ENCODE results near the gene FAM32A.

Gene FAM32A

GRCh38 chr19:16204005-16204294 is 18.7 kb downstream of the FAM32A start:
- in situ Hi-C loops (cut with MboI; ENCODE audit: low pct_unique_long_range_greater_than_20kb, low sequenced_read_pairs, unreplicated experiment): no loop called here
- no peak for TF ChIP-seq CTCF (IDR thresholded peaks at IDR 0.05; ENCODE audit: extremely low read depth, insufficient read depth, missing control alignments)
- DNase-seq (ENCODE audit: low spot score): no peak

DNA sequence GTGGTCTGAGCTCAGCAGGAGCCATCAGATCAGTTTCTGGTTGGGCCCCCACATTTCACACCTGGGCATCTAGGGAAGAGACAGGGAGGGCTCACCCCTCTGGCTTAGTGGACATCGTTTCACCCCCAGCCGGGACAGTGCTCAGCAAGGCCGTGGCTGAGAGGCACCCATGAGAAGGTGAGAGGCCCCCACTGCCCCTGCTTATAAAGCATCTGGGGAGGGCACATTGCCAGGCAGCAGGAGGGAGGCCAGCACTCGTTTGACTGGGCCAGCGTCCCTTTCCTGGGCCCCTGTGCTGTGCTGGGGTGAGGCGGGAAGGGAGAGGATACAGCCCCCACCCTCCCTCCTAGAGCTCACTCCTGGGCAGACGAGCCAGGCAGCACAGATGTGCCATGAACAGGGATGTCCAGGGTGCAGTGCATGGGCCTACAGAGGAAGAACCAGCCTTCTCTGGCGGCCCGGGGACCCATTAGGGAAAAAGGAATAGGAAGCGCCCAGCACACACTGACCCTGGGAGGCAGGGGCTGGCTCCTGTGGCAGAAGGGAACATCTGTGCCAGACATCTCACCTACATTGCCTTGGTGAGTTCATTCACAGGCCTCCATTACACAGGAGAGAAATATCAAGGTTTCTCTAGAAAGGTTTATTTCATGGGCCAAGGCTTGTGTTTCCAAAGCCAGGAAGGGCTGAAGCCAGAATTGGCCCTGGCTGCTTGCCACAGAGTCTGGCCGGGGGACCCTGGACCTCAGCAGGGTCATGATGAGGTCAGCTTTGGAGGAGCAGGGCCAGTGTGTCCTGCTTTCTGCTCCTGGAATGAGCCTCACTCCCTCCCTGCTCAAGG is 20.2 kb downstream of the FAM32A start:
- in situ Hi-C loops (cut with MboI; ENCODE audit: low pct_unique_long_range_greater_than_20kb, low sequenced_read_pairs, unreplicated experiment): no loop called here
- no peak for DNase-seq (ENCODE audit: low spot score)
- no peak for TF ChIP-seq CTCF (IDR thresholded peaks at IDR 0.05; ENCODE audit: extremely low read depth, insufficient read depth, missing control alignments)

DNA sequence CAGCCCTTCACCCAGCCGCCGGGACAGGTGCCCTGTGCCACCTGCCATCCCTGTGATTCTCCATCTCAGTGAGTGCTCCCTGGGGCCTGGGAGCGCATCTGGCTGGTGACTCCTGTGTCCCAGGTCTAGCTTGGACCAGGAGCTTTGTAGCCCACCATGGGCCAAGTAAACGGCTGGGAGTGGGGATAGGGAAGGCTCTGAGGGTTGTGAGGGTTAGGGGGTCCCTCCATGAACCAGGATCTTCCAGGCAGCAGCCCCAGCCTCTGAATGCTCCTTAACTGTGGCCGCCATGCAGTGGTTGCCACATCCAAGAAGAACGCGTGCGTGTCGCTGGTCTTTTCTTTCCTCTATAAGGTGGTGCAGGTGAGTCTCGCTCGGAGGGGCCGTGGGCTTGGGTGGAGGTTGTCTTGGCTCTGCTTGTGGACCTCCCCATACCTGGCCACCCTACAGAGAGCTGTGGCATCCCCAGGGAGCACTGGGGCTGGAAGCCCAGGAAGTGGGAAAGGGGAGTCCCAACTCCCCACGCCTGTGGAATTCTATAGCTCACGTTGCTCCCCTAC is 20.9 kb downstream of the FAM32A start:
- no peak for DNase-seq (ENCODE audit: low spot score)
- TF ChIP-seq CTCF (IDR thresholded peaks at IDR 0.05; ENCODE audit: extremely low read depth, insufficient read depth, missing control alignments): no peak
- in situ Hi-C loops (cut with MboI; ENCODE audit: low pct_unique_long_range_greater_than_20kb, low sequenced_read_pairs, unreplicated experiment): no loop called here

- in situ Hi-C loops (cut with MboI; ENCODE audit: low pct_unique_long_range_greater_than_20kb, low sequenced_read_pairs, unreplicated experiment): no loop called here
- TF ChIP-seq CTCF (IDR thresholded peaks at IDR 0.05; ENCODE audit: extremely low read depth, insufficient read depth, missing control alignments): no peak
- no peak for DNase-seq (ENCODE audit: low spot score)
These were observed 21.4 kb downstream of the FAM32A start for GRCh38 chr19:16206637-16207036.

- DNase-seq (ENCODE audit: low spot score): no peak
- no peak for TF ChIP-seq CTCF (IDR thresholded peaks at IDR 0.05; ENCODE audit: extremely low read depth, insufficient read depth, missing control alignments)
- in situ Hi-C loops (cut with MboI; ENCODE audit: low pct_unique_long_range_greater_than_20kb, low sequenced_read_pairs, unreplicated experiment): no loop called here
These were observed 21.9 kb downstream of the FAM32A start for GRCh38 chr19:16207063-16207462.

DNA sequence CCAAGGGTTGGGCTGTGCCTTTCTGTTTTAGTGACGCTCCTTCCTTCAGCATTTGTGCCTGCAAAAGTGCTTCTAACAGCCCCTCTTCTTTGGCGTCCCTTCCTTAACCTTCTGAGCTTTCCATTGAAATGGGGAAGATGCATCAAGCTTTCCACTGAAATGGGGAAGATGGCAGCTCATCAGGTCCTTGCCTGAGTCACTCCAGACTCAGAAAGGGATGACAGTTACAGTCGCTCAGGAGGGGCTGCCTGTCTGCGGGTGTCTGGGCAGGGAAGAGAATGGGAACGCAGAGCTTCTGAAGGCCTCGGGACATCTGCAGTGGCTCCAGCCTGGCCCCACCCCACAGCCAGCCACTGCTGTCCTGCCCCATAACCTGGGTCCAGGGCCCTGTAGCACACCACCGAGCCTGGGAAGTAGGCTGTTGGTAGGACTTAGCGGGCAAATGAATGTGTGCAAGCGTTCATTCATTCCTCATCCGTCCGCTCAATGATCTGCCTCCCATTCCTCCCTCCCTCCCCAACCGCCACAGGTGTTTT is 22.3 kb downstream of the FAM32A start:
- TF ChIP-seq CTCF (IDR thresholded peaks at IDR 0.05; ENCODE audit: extremely low read depth, insufficient read depth, missing control alignments): no peak
- DNase-seq (ENCODE audit: low spot score): no peak
- in situ Hi-C loops (cut with MboI; ENCODE audit: low pct_unique_long_range_greater_than_20kb, low sequenced_read_pairs, unreplicated experiment): no loop called here

All from GM13977 (cell line).